ENCODE data around the gene NCAN. TPM values are rescaled to one million over a fixed set of nuclear protein-coding genes. Genes with fewer than 3 reads are reported as not detected.

The NCAN gene
- total and polyA plus RNA-seq, 2 of the 13 experiments (the other 11 are each of a cell fraction or from before 2014, with no cell fraction given), result not detected

DNA sequence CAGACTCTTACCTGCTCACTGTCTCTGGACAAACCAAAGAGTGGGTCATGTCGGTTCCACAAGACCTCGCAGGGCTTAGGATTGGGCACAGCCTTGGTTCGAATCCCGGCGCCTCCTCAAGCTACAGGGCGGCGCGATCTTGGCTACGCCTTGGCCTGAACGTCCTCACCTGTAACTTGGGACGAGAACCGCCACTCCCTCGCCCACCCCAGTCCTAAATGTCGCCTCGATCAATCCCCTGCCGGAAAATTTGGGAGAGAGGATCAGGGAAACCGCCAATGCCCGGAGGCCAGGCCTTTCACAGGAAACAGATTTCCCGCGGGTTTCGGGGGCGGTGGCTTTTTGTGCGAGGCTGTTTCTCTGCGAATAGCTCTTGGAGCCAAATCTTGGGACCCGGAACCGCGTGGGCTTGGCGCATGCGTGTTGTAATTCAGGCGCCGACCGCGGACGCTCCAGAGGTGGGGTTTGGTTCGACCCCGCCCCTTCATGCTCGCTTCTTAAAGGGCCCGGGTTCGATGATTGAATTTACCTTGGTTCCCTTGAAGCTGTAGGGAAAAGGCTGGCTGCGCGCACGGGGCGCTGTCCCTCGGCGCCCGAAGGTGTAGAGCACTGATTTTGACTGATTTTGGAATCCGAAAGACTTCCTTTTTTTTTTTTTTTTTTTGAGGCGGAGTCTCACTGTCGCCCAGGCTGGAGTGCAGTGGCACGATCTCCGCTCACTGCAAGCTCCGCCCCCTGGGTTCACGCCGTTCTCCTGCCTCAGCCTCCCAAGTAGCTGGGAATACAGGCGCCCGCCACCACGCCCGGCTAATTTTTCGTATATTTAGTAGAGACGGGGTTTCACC, 8.5 kb upstream of the NCAN start, which contains the start of gene NR2C2AP (continued):
- TF ChIP-seq, protein P1, sequence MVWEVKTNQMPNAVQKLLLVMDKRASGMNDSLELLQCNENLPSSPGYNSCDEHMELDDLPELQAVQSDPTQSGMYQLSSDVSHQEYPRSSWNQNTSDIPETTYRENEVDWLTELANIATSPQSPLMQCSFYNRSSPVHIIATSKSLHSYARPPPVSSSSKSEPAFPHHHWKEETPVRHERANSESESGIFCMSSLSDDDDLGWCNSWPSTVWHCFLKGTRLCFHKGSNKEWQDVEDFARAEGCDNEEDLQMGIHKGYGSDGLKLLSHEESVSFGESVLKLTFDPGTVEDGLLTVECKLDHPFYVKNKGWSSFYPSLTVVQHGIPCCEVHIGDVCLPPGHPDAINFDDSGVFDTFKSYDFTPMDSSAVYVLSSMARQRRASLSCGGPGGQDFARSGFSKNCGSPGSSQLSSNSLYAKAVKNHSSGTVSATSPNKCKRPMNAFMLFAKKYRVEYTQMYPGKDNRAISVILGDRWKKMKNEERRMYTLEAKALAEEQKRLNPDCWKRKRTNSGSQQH (CRISPR knock-in tag; IDR thresholded peaks at IDR 0.05; ENCODE audit: low read depth), result 0 out of 2 replicates have a peak, but pooled peaks have one; percentile 53
- TF ChIP-seq GFI1 (CRISPR knock-in tag; IDR thresholded peaks at IDR 0.05; ENCODE audit: borderline replicate concordance) (0 out of 2 replicates have a peak, but pooled peaks have one; percentile 13), CHCHD3 (CRISPR knock-in tag; IDR thresholded peaks at IDR 0.05) (no peak), CREB1 (IDR thresholded peaks at IDR 0.05) (no peak), CREB1 (CRISPR knock-in tag; IDR thresholded peaks at IDR 0.05) (peak; percentile 19; the same call in 1 of the 2 replicates), RAD21 (CRISPR knock-in tag; IDR thresholded peaks at IDR 0.05) (no peak), MYC (CRISPR knock-in tag; IDR thresholded peaks at IDR 0.05; ENCODE audit: borderline replicate concordance) (peak; percentile 53; the same call in 1 of the 2 replicates), ZFY (CRISPR knock-in tag; IDR thresholded peaks at IDR 0.05) (peak; percentile 46; the same call in 1 of the 2 replicates), ZSCAN20 (CRISPR knock-in tag; IDR thresholded peaks at IDR 0.05; ENCODE audit: borderline replicate concordance) (0 out of 2 replicates have a peak, but pooled peaks have one; percentile 46), SMARCE1 (IDR thresholded peaks at IDR 0.05; ENCODE audit: borderline replicate concordance) (no peak), ZNF446 (CRISPR knock-in tag; IDR thresholded peaks at IDR 0.05) (no peak), ZFP1 (CRISPR knock-in tag; IDR thresholded peaks at IDR 0.05) (no peak), ZNF605 (CRISPR knock-in tag; IDR thresholded peaks at IDR 0.05) (peak; percentile 44; the same call in 1 of the 2 replicates), ZNF747 (CRISPR knock-in tag; IDR thresholded peaks at IDR 0.05; ENCODE audit: borderline replicate concordance) (no peak), KDM5A (IDR thresholded peaks at IDR 0.05; ENCODE audit: borderline replicate concordance, low read length) (peak; percentile 64), ARNT (IDR thresholded peaks at IDR 0.05) (no peak), ZMYM2 (CRISPR knock-in tag; IDR thresholded peaks at IDR 0.05) (no peak)
- TF ChIP-seq, protein P2, sequence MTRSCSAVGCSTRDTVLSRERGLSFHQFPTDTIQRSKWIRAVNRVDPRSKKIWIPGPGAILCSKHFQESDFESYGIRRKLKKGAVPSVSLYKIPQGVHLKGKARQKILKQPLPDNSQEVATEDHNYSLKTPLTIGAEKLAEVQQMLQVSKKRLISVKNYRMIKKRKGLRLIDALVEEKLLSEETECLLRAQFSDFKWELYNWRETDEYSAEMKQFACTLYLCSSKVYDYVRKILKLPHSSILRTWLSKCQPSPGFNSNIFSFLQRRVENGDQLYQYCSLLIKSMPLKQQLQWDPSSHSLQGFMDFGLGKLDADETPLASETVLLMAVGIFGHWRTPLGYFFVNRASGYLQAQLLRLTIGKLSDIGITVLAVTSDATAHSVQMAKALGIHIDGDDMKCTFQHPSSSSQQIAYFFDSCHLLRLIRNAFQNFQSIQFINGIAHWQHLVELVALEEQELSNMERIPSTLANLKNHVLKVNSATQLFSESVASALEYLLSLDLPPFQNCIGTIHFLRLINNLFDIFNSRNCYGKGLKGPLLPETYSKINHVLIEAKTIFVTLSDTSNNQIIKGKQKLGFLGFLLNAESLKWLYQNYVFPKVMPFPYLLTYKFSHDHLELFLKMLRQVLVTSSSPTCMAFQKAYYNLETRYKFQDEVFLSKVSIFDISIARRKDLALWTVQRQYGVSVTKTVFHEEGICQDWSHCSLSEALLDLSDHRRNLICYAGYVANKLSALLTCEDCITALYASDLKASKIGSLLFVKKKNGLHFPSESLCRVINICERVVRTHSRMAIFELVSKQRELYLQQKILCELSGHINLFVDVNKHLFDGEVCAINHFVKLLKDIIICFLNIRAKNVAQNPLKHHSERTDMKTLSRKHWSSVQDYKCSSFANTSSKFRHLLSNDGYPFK (CRISPR knock-in tag; IDR thresholded peaks at IDR 0.05; ENCODE audit: borderline replicate concordance), result no peak
- TF ChIP-seq, protein P3, sequence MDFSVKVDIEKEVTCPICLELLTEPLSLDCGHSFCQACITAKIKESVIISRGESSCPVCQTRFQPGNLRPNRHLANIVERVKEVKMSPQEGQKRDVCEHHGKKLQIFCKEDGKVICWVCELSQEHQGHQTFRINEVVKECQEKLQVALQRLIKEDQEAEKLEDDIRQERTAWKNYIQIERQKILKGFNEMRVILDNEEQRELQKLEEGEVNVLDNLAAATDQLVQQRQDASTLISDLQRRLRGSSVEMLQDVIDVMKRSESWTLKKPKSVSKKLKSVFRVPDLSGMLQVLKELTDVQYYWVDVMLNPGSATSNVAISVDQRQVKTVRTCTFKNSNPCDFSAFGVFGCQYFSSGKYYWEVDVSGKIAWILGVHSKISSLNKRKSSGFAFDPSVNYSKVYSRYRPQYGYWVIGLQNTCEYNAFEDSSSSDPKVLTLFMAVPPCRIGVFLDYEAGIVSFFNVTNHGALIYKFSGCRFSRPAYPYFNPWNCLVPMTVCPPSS (IDR thresholded peaks at IDR 0.05), result no peak
- TF ChIP-seq, protein P4, sequence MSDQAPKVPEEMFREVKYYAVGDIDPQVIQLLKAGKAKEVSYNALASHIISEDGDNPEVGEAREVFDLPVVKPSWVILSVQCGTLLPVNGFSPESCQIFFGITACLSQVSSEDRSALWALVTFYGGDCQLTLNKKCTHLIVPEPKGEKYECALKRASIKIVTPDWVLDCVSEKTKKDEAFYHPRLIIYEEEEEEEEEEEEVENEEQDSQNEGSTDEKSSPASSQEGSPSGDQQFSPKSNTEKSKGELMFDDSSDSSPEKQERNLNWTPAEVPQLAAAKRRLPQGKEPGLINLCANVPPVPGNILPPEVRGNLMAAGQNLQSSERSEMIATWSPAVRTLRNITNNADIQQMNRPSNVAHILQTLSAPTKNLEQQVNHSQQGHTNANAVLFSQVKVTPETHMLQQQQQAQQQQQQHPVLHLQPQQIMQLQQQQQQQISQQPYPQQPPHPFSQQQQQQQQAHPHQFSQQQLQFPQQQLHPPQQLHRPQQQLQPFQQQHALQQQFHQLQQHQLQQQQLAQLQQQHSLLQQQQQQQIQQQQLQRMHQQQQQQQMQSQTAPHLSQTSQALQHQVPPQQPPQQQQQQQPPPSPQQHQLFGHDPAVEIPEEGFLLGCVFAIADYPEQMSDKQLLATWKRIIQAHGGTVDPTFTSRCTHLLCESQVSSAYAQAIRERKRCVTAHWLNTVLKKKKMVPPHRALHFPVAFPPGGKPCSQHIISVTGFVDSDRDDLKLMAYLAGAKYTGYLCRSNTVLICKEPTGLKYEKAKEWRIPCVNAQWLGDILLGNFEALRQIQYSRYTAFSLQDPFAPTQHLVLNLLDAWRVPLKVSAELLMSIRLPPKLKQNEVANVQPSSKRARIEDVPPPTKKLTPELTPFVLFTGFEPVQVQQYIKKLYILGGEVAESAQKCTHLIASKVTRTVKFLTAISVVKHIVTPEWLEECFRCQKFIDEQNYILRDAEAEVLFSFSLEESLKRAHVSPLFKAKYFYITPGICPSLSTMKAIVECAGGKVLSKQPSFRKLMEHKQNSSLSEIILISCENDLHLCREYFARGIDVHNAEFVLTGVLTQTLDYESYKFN (CRISPR knock-in tag; conservative IDR thresholded peaks at IDR 0.05), result no peak

Measured in HepG2 (cell line).